Type B pancreatic cell (in vitro differentiated cells): Measurements from ENCODE around the gene CNGA4. TPM values are rescaled to one million over a fixed set of nuclear protein-coding genes. Genes with fewer than 3 reads are reported as not detected.

Source experiments
- DNase-seq: peaks from one replicate; pipeline ENCODE4 v3.0.0; 2021; ENCODE audit warnings: mixed read lengths; ENCODE audit not compliant: unreplicated experiment; ENCODE audit errors: extremely low spot score
- H3K27ac Mint-ChIP-seq: 2 replicates; pipeline ENCODE4 v1.8.0; 2021; ENCODE audit warnings: mild to moderate bottlenecking, mixed read lengths
- H3K27me3 Mint-ChIP-seq: 2 replicates; pipeline ENCODE4 v1.8.0; 2021; ENCODE audit warnings: mixed read lengths
- H3K36me3 Mint-ChIP-seq: 2 replicates; pipeline ENCODE4 v1.8.0; 2021; ENCODE audit warnings: mixed read lengths
- H3K4me1 Mint-ChIP-seq: one replicate; pipeline ENCODE4 v1.8.0; 2021; ENCODE audit warnings: mixed read lengths; ENCODE audit not compliant: unreplicated experiment
- H3K4me3 Mint-ChIP-seq: 2 replicates; pipeline ENCODE4 v1.8.0; 2021; ENCODE audit warnings: mild to moderate bottlenecking, mixed read lengths
- H3K9me3 Mint-ChIP-seq: 2 replicates; pipeline ENCODE4 v1.8.0; 2021; ENCODE audit warnings: mixed read lengths
- long read RNA-seq: library from polyadenylated mRNA; unstranded; transcript quantifications from one replicate; pipeline ENCODE4 v2.0.0, GENCODE V29; 2020
- total RNA-seq: library from RNA; stranded (reverse); gene quantifications from 2 replicates; pipeline ENCODE4 v1.2.1, GENCODE V29; 2021; ENCODE audit warnings: low replicate concordance
- TF ChIP-seq, protein P1 (sequence below): fragments of 200-600 bp; sonication (generic); conservative IDR thresholded peaks from 2 replicates; pipeline ENCODE4 v1.5.0; 2021; ENCODE audit warnings: antibody characterized with exemption, mild to moderate bottlenecking

The CNGA4 gene, protein sequence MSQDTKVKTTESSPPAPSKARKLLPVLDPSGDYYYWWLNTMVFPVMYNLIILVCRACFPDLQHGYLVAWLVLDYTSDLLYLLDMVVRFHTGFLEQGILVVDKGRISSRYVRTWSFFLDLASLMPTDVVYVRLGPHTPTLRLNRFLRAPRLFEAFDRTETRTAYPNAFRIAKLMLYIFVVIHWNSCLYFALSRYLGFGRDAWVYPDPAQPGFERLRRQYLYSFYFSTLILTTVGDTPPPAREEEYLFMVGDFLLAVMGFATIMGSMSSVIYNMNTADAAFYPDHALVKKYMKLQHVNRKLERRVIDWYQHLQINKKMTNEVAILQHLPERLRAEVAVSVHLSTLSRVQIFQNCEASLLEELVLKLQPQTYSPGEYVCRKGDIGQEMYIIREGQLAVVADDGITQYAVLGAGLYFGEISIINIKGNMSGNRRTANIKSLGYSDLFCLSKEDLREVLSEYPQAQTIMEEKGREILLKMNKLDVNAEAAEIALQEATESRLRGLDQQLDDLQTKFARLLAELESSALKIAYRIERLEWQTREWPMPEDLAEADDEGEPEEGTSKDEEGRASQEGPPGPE
- 0.62 and 0.68 TPM in 2 replicates for total RNA-seq
- long read RNA-seq, partial matches to known transcripts, result 0 of 1 reads
- long read RNA-seq, other reads (novel, unspliced or antisense), result 0 of 1 reads

- Mint-ChIP-seq H3K27ac (no peak within 1 kb of the TSS), H3K9me3 (no peaks in the 10 kb centered on the region), H3K4me1 (peaks cover 10% of the 10 kb centered on the region), H3K27me3 (peaks cover 10% of the 10 kb centered on the region), H3K4me3 (no peak within 1 kb of the TSS), H3K36me3 (peaks cover 3% of the 10 kb centered on the region)
- no peak for DNase-seq
- TF ChIP-seq, protein P1, sequence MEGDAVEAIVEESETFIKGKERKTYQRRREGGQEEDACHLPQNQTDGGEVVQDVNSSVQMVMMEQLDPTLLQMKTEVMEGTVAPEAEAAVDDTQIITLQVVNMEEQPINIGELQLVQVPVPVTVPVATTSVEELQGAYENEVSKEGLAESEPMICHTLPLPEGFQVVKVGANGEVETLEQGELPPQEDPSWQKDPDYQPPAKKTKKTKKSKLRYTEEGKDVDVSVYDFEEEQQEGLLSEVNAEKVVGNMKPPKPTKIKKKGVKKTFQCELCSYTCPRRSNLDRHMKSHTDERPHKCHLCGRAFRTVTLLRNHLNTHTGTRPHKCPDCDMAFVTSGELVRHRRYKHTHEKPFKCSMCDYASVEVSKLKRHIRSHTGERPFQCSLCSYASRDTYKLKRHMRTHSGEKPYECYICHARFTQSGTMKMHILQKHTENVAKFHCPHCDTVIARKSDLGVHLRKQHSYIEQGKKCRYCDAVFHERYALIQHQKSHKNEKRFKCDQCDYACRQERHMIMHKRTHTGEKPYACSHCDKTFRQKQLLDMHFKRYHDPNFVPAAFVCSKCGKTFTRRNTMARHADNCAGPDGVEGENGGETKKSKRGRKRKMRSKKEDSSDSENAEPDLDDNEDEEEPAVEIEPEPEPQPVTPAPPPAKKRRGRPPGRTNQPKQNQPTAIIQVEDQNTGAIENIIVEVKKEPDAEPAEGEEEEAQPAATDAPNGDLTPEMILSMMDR, result no peak
Observed at GRCh38 chr11:6238902-6239301, at the start of gene CNGA4. CNGA4 (plus strand) TSS chr11:6239089; CDS start chr11:6239207, 118 bp downstream.

GRCh38 chr11:6191742-6192141, 47.1 kb upstream of the CNGA4 start:
- H3K9me3 Mint-ChIP-seq, result no peaks in the 10 kb centered on the region
- H3K4me3 Mint-ChIP-seq, result no peak overlapping the region
- TF ChIP-seq, protein P1, result no peak
- no peak for DNase-seq
- H3K4me1 Mint-ChIP-seq, result no peaks in the 10 kb centered on the region
- no peaks in the 10 kb centered on the region for H3K27me3 Mint-ChIP-seq
- no peak overlapping the region for H3K27ac Mint-ChIP-seq
- H3K36me3 Mint-ChIP-seq, result no peaks in the 10 kb centered on the region

GRCh38 chr11:6194065-6194581, 44.8 kb upstream of the CNGA4 start:
- no peaks in the 10 kb centered on the region for H3K4me1 Mint-ChIP-seq
- H3K27me3 Mint-ChIP-seq, result no peaks in the 10 kb centered on the region
- H3K4me3 Mint-ChIP-seq, result no peak overlapping the region
- TF ChIP-seq, protein P1, result no peak
- no peak for DNase-seq
- no peak overlapping the region for H3K27ac Mint-ChIP-seq
- no peaks in the 10 kb centered on the region for H3K9me3 Mint-ChIP-seq
- H3K36me3 Mint-ChIP-seq, result no peaks in the 10 kb centered on the region

- no peak overlapping the region for H3K4me3 Mint-ChIP-seq
- no peaks in the 10 kb centered on the region for H3K9me3 Mint-ChIP-seq
- TF ChIP-seq, protein P1, result no peak
- no peak for DNase-seq
- no peaks in the 10 kb centered on the region for H3K4me1 Mint-ChIP-seq
- no peaks in the 10 kb centered on the region for H3K27me3 Mint-ChIP-seq
- H3K27ac Mint-ChIP-seq, result no peak overlapping the region
- H3K36me3 Mint-ChIP-seq, result no peaks in the 10 kb centered on the region
Observed at GRCh38 chr11:6196396-6196795, 42.5 kb upstream of the CNGA4 start.

DNA sequence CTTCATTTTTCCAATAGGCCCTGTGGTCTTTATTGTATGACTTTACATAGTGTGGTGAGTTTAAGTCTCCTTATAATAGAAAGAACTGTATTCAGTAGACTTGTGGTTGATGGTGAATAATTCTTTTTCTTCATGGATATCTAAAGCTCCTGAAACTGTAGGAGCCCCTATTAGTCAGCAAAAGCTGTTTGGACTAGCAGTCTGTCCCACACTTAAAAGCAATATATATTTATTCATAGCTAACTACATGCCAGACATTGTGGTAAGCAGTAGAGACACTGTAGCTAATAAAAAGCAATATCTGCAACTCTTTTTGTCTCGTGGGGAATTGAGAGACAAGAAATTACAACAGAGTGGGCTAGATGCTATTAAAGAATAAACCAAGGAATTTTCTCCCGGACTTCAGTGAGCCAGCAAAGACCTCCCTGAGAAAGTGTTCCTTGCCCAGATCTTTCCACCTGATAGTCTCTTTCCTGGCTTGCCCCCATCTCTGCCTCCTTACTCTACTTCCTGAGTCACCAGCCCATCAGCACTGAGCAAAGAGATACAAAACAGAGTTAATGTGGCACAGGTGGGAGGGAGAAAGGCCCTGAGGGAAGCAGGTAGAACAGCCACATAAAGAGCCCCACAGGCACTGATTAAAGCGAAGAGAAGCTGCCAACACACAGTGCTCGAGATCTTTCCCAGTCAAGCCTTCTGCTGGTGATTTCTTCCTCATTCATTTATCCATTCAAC, 41.3 kb upstream of the CNGA4 start:
- H3K36me3 Mint-ChIP-seq, result no peaks in the 10 kb centered on the region
- H3K27ac Mint-ChIP-seq, result no peak overlapping the region
- no peaks in the 10 kb centered on the region for H3K27me3 Mint-ChIP-seq
- H3K9me3 Mint-ChIP-seq, result no peaks in the 10 kb centered on the region
- no peak for DNase-seq
- no peak overlapping the region for H3K4me3 Mint-ChIP-seq
- no peaks in the 10 kb centered on the region for H3K4me1 Mint-ChIP-seq
- TF ChIP-seq, protein P1, result no peak
